Measurements from ENCODE around the gene TSPAN18.

The TSPAN18 gene

GRCh38 chr11:44815917-44816456, 89.2 kb downstream of the TSPAN18 start:
- DNase-seq (ENCODE audit: insufficient read length, low spot score) (no peak), FAIRE-seq (no peak)

- FAIRE-seq (no peak), DNase-seq (ENCODE audit: insufficient read length, low spot score) (no peak)
Observed at GRCh38 chr11:44816761-44817160, 90.0 kb downstream of the TSPAN18 start.

- DNase-seq (ENCODE audit: insufficient read length, low spot score) = no peak
- no peak for FAIRE-seq
Observed at GRCh38 chr11:44817207-44817949, 90.6 kb downstream of the TSPAN18 start.

GRCh38 chr11:44818110-44818509, 91.3 kb downstream of the TSPAN18 start:
- DNase-seq (ENCODE audit: insufficient read length, low spot score) (no peak), FAIRE-seq (no peak)

- DNase-seq (ENCODE audit: insufficient read length, low spot score) = no peak
- FAIRE-seq = no peak
Observed at GRCh38 chr11:44819346-44819745, 92.6 kb downstream of the TSPAN18 start.

GRCh38 chr11:44822369-44822768, 95.6 kb downstream of the TSPAN18 start:
- DNase-seq (ENCODE audit: insufficient read length, low spot score) (no peak), FAIRE-seq (no peak)

GRCh38 chr11:44823006-44823405, 96.2 kb downstream of the TSPAN18 start:
- DNase-seq (ENCODE audit: insufficient read length, low spot score) (no peak), FAIRE-seq (no peak)

GRCh38 chr11:44823868-44824267, 97.1 kb downstream of the TSPAN18 start:
- FAIRE-seq (no peak), DNase-seq (ENCODE audit: insufficient read length, low spot score) (no peak)

- FAIRE-seq = no peak
- DNase-seq (ENCODE audit: insufficient read length, low spot score) = no peak
Observed at GRCh38 chr11:44824300-44824704, 97.5 kb downstream of the TSPAN18 start.

- no peak for FAIRE-seq
- no peak for DNase-seq (ENCODE audit: insufficient read length, low spot score)
Observed at GRCh38 chr11:44825058-44825785, 98.5 kb downstream of the TSPAN18 start.

- FAIRE-seq (no peak), DNase-seq (ENCODE audit: insufficient read length, low spot score) (no peak)
Observed at GRCh38 chr11:44826922-44827643, 100.3 kb downstream of the TSPAN18 start.

GRCh38 chr11:44828296-44828695, 101.5 kb downstream of the TSPAN18 start:
- DNase-seq (ENCODE audit: insufficient read length, low spot score) = no peak
- no peak for FAIRE-seq

- FAIRE-seq (no peak), DNase-seq (ENCODE audit: insufficient read length, low spot score) (no peak)
Observed at GRCh38 chr11:44829838-44830237, 103.1 kb downstream of the TSPAN18 start.

- DNase-seq (ENCODE audit: insufficient read length, low spot score) (no peak), FAIRE-seq (no peak)
Observed at GRCh38 chr11:44831605-44832394, 105.0 kb downstream of the TSPAN18 start.

- DNase-seq (ENCODE audit: insufficient read length, low spot score) (no peak), FAIRE-seq (no peak)
Observed at GRCh38 chr11:44832452-44832851, 105.7 kb downstream of the TSPAN18 start.

GRCh38 chr11:44833221-44833876, 106.6 kb downstream of the TSPAN18 start:
- no peak for DNase-seq (ENCODE audit: insufficient read length, low spot score)
- FAIRE-seq = no peak

- DNase-seq (ENCODE audit: insufficient read length, low spot score) (no peak), FAIRE-seq (no peak)
Observed at GRCh38 chr11:44833877-44834452, 107.2 kb downstream of the TSPAN18 start.

- DNase-seq (ENCODE audit: insufficient read length, low spot score) (no peak), FAIRE-seq (no peak)
Observed at GRCh38 chr11:44834846-44835245, 108.1 kb downstream of the TSPAN18 start.

- no peak for DNase-seq (ENCODE audit: insufficient read length, low spot score)
- FAIRE-seq = no peak
Observed at GRCh38 chr11:44835296-44835695, 108.5 kb downstream of the TSPAN18 start.

GRCh38 chr11:44835938-44836337, 109.2 kb downstream of the TSPAN18 start:
- FAIRE-seq (no peak), DNase-seq (ENCODE audit: insufficient read length, low spot score) (no peak)

Data from HTR-8/SVneo (cell line).